ENCODE results near the gene WBP2. TPM values are rescaled to one million over a fixed set of nuclear protein-coding genes. Genes with fewer than 3 reads are reported as not detected.
A peak's percentile ranks its signal among the peaks of the same experiment; 100 is the strongest.

Gene WBP2
- total RNA-seq, 2 experiments from 2014 or later, result 29.9 to 117 TPM

DNA sequence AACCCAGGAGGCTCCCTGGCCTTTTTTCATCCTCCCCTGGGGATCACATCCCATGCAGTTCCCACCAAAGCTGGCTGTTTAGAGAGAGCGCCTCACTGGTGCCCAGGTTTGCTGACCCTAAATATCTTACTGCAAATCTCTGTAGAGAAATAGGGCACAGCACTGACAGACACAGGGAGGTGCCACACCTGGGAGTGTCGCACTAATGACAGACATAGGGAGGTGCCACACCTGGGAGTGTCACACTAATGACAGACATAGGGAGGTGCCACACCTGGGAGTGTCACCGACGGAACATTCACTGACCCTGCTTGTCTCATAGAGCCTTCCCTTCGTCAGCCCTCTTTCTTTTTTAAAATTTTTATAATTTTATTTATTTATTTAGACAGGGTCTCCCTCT lies 44.9 kb downstream of the WBP2 start:
- BruUV-seq (replicated peaks), result no TSS peak
- H3K4me3 ChIP-seq (ENCODE audit: low read depth, low read length, poor library complexity, severe bottlenecking), result no peak overlapping the region
- H3K79me2 ChIP-seq (ENCODE audit: insufficient read depth, low read depth, low read length), result no peaks in the 10 kb centered on the region
- ChIA-PET CTCF (ENCODE audit: unreplicated experiment) (no interaction called here), POLR2A (no interaction called here)
- H3K9me2 ChIP-seq (ENCODE audit: insufficient read depth, low read length), result no peaks in the 10 kb centered on the region
- no peak for TF ChIP-seq EZH2phosphoT487 (IDR thresholded peaks at IDR 0.05; ENCODE audit: borderline replicate concordance, low read depth, low read length)
- TF ChIP-seq, protein P1, sequence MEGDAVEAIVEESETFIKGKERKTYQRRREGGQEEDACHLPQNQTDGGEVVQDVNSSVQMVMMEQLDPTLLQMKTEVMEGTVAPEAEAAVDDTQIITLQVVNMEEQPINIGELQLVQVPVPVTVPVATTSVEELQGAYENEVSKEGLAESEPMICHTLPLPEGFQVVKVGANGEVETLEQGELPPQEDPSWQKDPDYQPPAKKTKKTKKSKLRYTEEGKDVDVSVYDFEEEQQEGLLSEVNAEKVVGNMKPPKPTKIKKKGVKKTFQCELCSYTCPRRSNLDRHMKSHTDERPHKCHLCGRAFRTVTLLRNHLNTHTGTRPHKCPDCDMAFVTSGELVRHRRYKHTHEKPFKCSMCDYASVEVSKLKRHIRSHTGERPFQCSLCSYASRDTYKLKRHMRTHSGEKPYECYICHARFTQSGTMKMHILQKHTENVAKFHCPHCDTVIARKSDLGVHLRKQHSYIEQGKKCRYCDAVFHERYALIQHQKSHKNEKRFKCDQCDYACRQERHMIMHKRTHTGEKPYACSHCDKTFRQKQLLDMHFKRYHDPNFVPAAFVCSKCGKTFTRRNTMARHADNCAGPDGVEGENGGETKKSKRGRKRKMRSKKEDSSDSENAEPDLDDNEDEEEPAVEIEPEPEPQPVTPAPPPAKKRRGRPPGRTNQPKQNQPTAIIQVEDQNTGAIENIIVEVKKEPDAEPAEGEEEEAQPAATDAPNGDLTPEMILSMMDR (conservative IDR thresholded peaks at IDR 0.05; ENCODE audit: low read length), result no peak
- no peak overlapping the region for H3K27ac ChIP-seq (ENCODE audit: low read depth, low read length, poor library complexity, severe bottlenecking)
- no peak overlapping the region for H3K4me2 ChIP-seq (ENCODE audit: low read length)
- H3K36me3 ChIP-seq (ENCODE audit: insufficient read depth, low read length), result peaks cover 60% of the 10 kb centered on the region
- intact Hi-C loops (cut with micrococcal nuclease; ENCODE audit: unreplicated experiment), result no loop called here
- H2AFZ ChIP-seq (ENCODE audit: low read length), result no peak overlapping the region
- no peaks in the 10 kb centered on the region for H3K4me1 ChIP-seq (ENCODE audit: insufficient read depth, low read length, poor library complexity, severe bottlenecking)
- peak; percentile 54 for DNase-seq (ENCODE audit: low spot score)
- no peaks in the 10 kb centered on the region for H4K20me1 ChIP-seq (ENCODE audit: insufficient read depth, low read length)
- H3K9me3 ChIP-seq (ENCODE audit: low read length), result no peaks in the 10 kb centered on the region

DNA sequence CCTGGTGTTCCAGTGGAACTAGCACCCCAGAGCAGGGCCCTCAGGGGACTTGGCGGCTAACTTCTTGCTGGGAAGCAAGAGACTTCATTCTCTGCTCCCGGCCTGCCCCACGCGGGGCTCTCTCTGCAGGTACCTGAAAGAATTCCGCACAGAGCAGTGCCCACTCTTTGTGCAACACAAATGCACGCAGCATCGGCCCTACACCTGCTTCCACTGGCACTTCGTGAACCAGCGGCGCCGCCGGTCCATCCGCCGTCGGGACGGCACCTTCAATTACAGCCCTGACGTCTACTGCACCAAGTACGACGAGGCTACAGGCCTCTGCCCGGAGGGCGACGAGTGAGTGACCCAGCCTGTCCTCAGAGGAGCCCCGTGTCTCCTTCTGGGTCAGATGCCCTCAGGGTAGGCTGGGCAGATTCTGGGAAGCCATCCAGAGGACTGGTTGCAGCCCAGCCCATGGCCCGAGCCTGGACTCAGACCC lies 45.5 kb downstream of the WBP2 start:
- no peak overlapping the region for H3K27ac ChIP-seq (ENCODE audit: low read depth, low read length, poor library complexity, severe bottlenecking)
- BruUV-seq (replicated peaks), result no TSS peak
- H2AFZ ChIP-seq (ENCODE audit: low read length), result no peak overlapping the region
- H3K4me2 ChIP-seq (ENCODE audit: low read length), result no peak overlapping the region
- DNase-seq (ENCODE audit: low spot score), result no peak
- H3K4me1 ChIP-seq (ENCODE audit: insufficient read depth, low read length, poor library complexity, severe bottlenecking), result no peaks in the 10 kb centered on the region
- ChIA-PET CTCF (ENCODE audit: unreplicated experiment) (no interaction called here), POLR2A (no interaction called here)
- H3K36me3 ChIP-seq (ENCODE audit: insufficient read depth, low read length), result peaks cover 55% of the 10 kb centered on the region
- no peaks in the 10 kb centered on the region for H3K9me2 ChIP-seq (ENCODE audit: insufficient read depth, low read length)
- H3K9me3 ChIP-seq (ENCODE audit: low read length), result no peaks in the 10 kb centered on the region
- no peaks in the 10 kb centered on the region for H3K79me2 ChIP-seq (ENCODE audit: insufficient read depth, low read depth, low read length)
- no peak overlapping the region for H3K4me3 ChIP-seq (ENCODE audit: low read depth, low read length, poor library complexity, severe bottlenecking)
- H4K20me1 ChIP-seq (ENCODE audit: insufficient read depth, low read length), result no peaks in the 10 kb centered on the region
- no peak for TF ChIP-seq EZH2phosphoT487 (IDR thresholded peaks at IDR 0.05; ENCODE audit: borderline replicate concordance, low read depth, low read length)
- TF ChIP-seq, protein P1 (conservative IDR thresholded peaks at IDR 0.05; ENCODE audit: low read length), result no peak
- intact Hi-C loops (cut with micrococcal nuclease; ENCODE audit: unreplicated experiment), result no loop called here

DNA sequence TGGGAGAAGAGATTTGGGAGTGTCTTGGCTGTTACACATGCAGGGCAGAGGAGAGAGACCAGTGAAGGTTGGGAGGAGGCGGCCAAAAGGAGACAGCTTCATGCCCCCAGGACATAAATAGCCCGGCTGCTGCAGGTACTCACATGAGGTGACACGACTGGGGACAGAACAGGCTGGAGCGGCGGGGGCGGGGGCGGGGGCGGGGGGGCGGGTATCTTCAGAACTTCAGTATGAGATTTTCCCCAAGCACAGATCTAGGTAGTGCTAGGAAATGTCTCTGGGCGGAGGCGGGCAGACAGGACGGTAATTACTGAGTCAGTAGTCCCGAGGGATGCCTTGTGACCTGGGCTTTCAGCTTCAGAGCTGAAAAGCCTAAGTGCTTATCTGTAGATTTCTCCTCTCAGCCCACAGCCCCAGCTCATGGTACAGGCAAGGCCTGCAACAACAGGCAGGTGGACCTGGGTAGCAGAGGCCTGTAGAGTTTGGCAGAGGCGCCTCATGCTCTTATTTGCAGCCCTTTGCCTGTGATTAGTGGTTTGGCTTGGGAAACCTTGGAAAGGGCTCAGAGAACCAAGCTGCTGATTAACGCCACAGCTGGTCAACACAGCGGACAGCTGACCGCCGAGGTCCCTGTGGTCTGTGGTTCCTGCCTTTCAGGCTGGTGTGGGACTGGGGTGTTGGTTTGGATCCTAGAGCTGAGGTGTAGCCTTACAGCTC lies 46.1 kb downstream of the WBP2 start:
- Histone ChIP-seq H3K79me2 (ENCODE audit: insufficient read depth, low read depth, low read length) (no peaks in the 10 kb centered on the region), H2AFZ (ENCODE audit: low read length) (no peak overlapping the region), H3K9me3 (ENCODE audit: low read length) (no peaks in the 10 kb centered on the region), H3K4me3 (ENCODE audit: low read depth, low read length, poor library complexity, severe bottlenecking) (no peak overlapping the region), H3K27ac (ENCODE audit: low read depth, low read length, poor library complexity, severe bottlenecking) (no peak overlapping the region), H3K4me2 (ENCODE audit: low read length) (no peak overlapping the region), H4K20me1 (ENCODE audit: insufficient read depth, low read length) (no peaks in the 10 kb centered on the region), H3K4me1 (ENCODE audit: insufficient read depth, low read length, poor library complexity, severe bottlenecking) (no peaks in the 10 kb centered on the region), H3K36me3 (ENCODE audit: insufficient read depth, low read length) (peaks cover 49% of the 10 kb centered on the region), H3K9me2 (ENCODE audit: insufficient read depth, low read length) (no peaks in the 10 kb centered on the region)
- ChIA-PET CTCF (ENCODE audit: unreplicated experiment) (no interaction called here), POLR2A (no interaction called here)
- DNase-seq (ENCODE audit: low spot score), result no peak
- intact Hi-C loops (cut with micrococcal nuclease; ENCODE audit: unreplicated experiment), result no loop called here
- no TSS peak for BruUV-seq (replicated peaks)
- TF ChIP-seq, protein P1 (conservative IDR thresholded peaks at IDR 0.05; ENCODE audit: low read length), result no peak
- TF ChIP-seq EZH2phosphoT487 (IDR thresholded peaks at IDR 0.05; ENCODE audit: borderline replicate concordance, low read depth, low read length), result no peak

Data from OCI-LY7 (cell line).